ENCODE data around the gene PRPSAP1. TPM values are rescaled to one million over a fixed set of nuclear protein-coding genes. Genes with fewer than 3 reads are reported as not detected.

The PRPSAP1 gene
- polyA plus RNA-seq, 3 donors, result 45.8 to 58.2 (median 51.2) TPM

- intact Hi-C loops (cut with micrococcal nuclease), result loop anchor here (2.0 to 10.0 kb wide), 4 partner anchors 30 to 120 kb away; partner anchors contain the start of genes PRPSAP1 (in 1 of the 2) and RHBDF2 (in 1 of the 2)
- TF ChIP-seq, protein P1, sequence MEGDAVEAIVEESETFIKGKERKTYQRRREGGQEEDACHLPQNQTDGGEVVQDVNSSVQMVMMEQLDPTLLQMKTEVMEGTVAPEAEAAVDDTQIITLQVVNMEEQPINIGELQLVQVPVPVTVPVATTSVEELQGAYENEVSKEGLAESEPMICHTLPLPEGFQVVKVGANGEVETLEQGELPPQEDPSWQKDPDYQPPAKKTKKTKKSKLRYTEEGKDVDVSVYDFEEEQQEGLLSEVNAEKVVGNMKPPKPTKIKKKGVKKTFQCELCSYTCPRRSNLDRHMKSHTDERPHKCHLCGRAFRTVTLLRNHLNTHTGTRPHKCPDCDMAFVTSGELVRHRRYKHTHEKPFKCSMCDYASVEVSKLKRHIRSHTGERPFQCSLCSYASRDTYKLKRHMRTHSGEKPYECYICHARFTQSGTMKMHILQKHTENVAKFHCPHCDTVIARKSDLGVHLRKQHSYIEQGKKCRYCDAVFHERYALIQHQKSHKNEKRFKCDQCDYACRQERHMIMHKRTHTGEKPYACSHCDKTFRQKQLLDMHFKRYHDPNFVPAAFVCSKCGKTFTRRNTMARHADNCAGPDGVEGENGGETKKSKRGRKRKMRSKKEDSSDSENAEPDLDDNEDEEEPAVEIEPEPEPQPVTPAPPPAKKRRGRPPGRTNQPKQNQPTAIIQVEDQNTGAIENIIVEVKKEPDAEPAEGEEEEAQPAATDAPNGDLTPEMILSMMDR (IDR thresholded peaks at IDR 0.05), result no peak
- no peaks in the 10 kb centered on the region for H3K9me3 ChIP-seq (replicated peaks in 1 of 2; ENCODE audit: control insufficient read depth in 1 of 2, insufficient read depth in 1 of 2, low read length in 2 of 2)
- whole genome bisulfite sequencing (ENCODE audit: insufficient coverage), result 2% methylated on average over 74 of the region's 74 CpGs
- H3K36me3 Mint-ChIP-seq, result peaks cover 6 to 17% of the 10 kb centered on the region in 2 donors
- H3K79me2 ChIP-seq (ENCODE audit: insufficient read depth, low read length), result no peaks in the 10 kb centered on the region
- peaks cover 0 to 2% (median 0%) of the 10 kb centered on the region in 7 donors for H3K9me3 Mint-ChIP-seq
- H3K36me3 ChIP-seq (replicated peaks in 1 of 2; ENCODE audit: control insufficient read depth in 1 of 2, insufficient read depth in 2 of 2, low read length in 2 of 2), result peaks cover 2 to 8% of the 10 kb centered on the region in 2 donors
- peak overlapping the region; percentile 81 to 85 for H3K4me3 Mint-ChIP-seq
- peak overlapping the region; percentile 87 for H3K9ac ChIP-seq (ENCODE audit: insufficient read depth, low read length, poor library complexity, severe bottlenecking)
- peak overlapping the region; percentile 42 to 86 (median 75) for H3K4me3 ChIP-seq (replicated peaks in 1 of 3; ENCODE audit: low read depth in 2 of 3, low read length in 3 of 3)
- peak overlapping the region; percentile 81 for H2AFZ ChIP-seq (ENCODE audit: insufficient read depth, low read depth, low read length, poor library complexity, severe bottlenecking)
- H3K27ac ChIP-seq (ENCODE audit: low read depth in 1 of 2, low read length in 2 of 2), result peak overlapping the region in 1 of 2 donors; percentile 90
- H4K20me1 ChIP-seq (ENCODE audit: insufficient read depth, low read length), result peaks cover 27% of the 10 kb centered on the region
- H3K27ac Mint-ChIP-seq, result peak overlapping the region in 5 of 7 donors; percentile 64 to 80 (median 72)
- H3K27me3 ChIP-seq (ENCODE audit: control insufficient read depth in 2 of 2, insufficient read depth in 2 of 2, low read length in 2 of 2), result peaks cover 0 to 11% of the 10 kb centered on the region in 2 donors
- DNase-seq, result peak; percentile 89 to 97 (median 91)
- H3K4me1 ChIP-seq (ENCODE audit: control insufficient read depth in 1 of 2, insufficient read depth in 2 of 2, low read length in 2 of 2), result peaks cover 42 to 57% of the 10 kb centered on the region in 2 donors
- H3K4me1 Mint-ChIP-seq, result peaks cover 29% of the 10 kb centered on the region
- H3K27me3 Mint-ChIP-seq (ENCODE audit: low read depth in 3 of 3), result peaks cover 2 to 17% (median 8%) of the 10 kb centered on the region in 3 donors
- peak overlapping the region; percentile 82 for H3K4me2 ChIP-seq (replicated peaks; ENCODE audit: extremely low read depth, low read length, poor library complexity, severe bottlenecking)
Observed at GRCh38 chr17:76384987-76385891, 31.5 kb upstream of the PRPSAP1 start.

- Histone ChIP-seq H2AFZ (ENCODE audit: insufficient read depth, low read depth, low read length, poor library complexity, severe bottlenecking) (peak within 1 kb of the TSS; percentile 81), H3K9me3 (replicated peaks in 1 of 2; ENCODE audit: control insufficient read depth in 1 of 2, insufficient read depth in 1 of 2, low read length in 2 of 2) (no peaks in the 10 kb centered on the region), H3K4me3 (replicated peaks in 1 of 3; ENCODE audit: low read depth in 2 of 3, low read length in 3 of 3) (peak within 1 kb of the TSS; percentile 75 to 86 (median 75)), H3K27ac (ENCODE audit: low read depth in 1 of 2, low read length in 2 of 2) (peak within 1 kb of the TSS; percentile 90 to 96), H3K27me3 (ENCODE audit: control insufficient read depth in 2 of 2, insufficient read depth in 2 of 2, low read length in 2 of 2) (peaks cover 0 to 11% of the 10 kb centered on the region in 2 donors), H4K20me1 (ENCODE audit: insufficient read depth, low read length) (peaks cover 27% of the 10 kb centered on the region), H3K4me2 (replicated peaks; ENCODE audit: extremely low read depth, low read length, poor library complexity, severe bottlenecking) (peak within 1 kb of the TSS; percentile 82), H3K4me1 (ENCODE audit: control insufficient read depth in 1 of 2, insufficient read depth in 2 of 2, low read length in 2 of 2) (peaks cover 42 to 57% of the 10 kb centered on the region in 2 donors), H3K36me3 (replicated peaks in 1 of 2; ENCODE audit: control insufficient read depth in 1 of 2, insufficient read depth in 2 of 2, low read length in 2 of 2) (peaks cover 0 to 4% of the 10 kb centered on the region in 2 donors), H3K79me2 (ENCODE audit: insufficient read depth, low read length) (no peaks in the 10 kb centered on the region), H3K9ac (ENCODE audit: insufficient read depth, low read length, poor library complexity, severe bottlenecking) (peak within 1 kb of the TSS; percentile 87)
- TF ChIP-seq, protein P1 (IDR thresholded peaks at IDR 0.05), result no peak
- Mint-ChIP-seq H3K4me1 (peaks cover 29% of the 10 kb centered on the region), H3K9me3 (peaks cover 0 to 2% (median 0%) of the 10 kb centered on the region in 7 donors), H3K27me3 (ENCODE audit: low read depth in 3 of 3) (peaks cover 2 to 17% (median 8%) of the 10 kb centered on the region in 3 donors), H3K36me3 (peaks cover 5 to 10% of the 10 kb centered on the region in 2 donors), H3K27ac (peak within 1 kb of the TSS; percentile 87 to 97 (median 91)), H3K4me3 (peak within 1 kb of the TSS; percentile 96 to 97)
- WGBS (ENCODE audit: insufficient coverage), result under 1% methylated on average over 118 of the region's 118 CpGs
- DNase-seq, result peak; percentile 50 to 65 (median 59)
- intact Hi-C loops (cut with micrococcal nuclease), result loop anchor here in 1 of 2 donors (2.0 to 10.0 kb wide), 3 partner anchors 30 to 120 kb away; partner anchors contain the start of gene RHBDF2
Observed at GRCh38 chr17:76384222-76384986, 30.7 kb upstream of the PRPSAP1 start, which contains the start of gene SPHK1. Gene SPHK1 (plus strand): TSS chr17:76384609. CDS start chr17:76385645, 1,036 bp downstream.
